ENCODE results near the gene AQP2.

GRCh38 chr12:49947593-49948226, 2.8 kb upstream of the AQP2 start:
- TF ChIP-seq POLR2A (IDR thresholded peaks at IDR 0.05; ENCODE audit: low read length): no peak
- no peak for TF ChIP-seq GATA1 (IDR thresholded peaks at IDR 0.05; ENCODE audit: low read depth, low read length)

Measured in erythroblast (primary cell).